NCI-H69 (cell line): ENCODE data around the gene SLC6A6.

Source experiments
- DNase-seq: peaks from one replicate; lab custom pipeline; 2025; lab: John Stamatoyannopoulos, UW

The SLC6A6 gene

GRCh38 chr3:14402304-14402811 lies at the start of gene SLC6A6:
Gene SLC6A6, plus strand, starts transcription at chr3:14402606. Its CDS starts 41,029 bp downstream, at chr3:14443635.
- DNase-seq: peak; percentile 96

- no peak for DNase-seq
Measured at GRCh38 chr3:14353502-14353901, 48.9 kb upstream of the SLC6A6 start.

GRCh38 chr3:14357463-14357862 lies 44.9 kb upstream of the SLC6A6 start:
- no peak for DNase-seq

- peak; percentile 88 for DNase-seq
Measured at GRCh38 chr3:14358426-14359211, 43.8 kb upstream of the SLC6A6 start.

GRCh38 chr3:14359348-14359747 lies 43.1 kb upstream of the SLC6A6 start:
- no peak for DNase-seq

- no peak for DNase-seq
Measured at GRCh38 chr3:14360123-14360881, 42.1 kb upstream of the SLC6A6 start.

- DNase-seq: no peak
Measured at GRCh38 chr3:14361068-14361677, 41.2 kb upstream of the SLC6A6 start.

- no peak for DNase-seq
Measured at GRCh38 chr3:14362890-14363289, 39.5 kb upstream of the SLC6A6 start.

- DNase-seq: no peak
Measured at GRCh38 chr3:14363379-14363778, 39.0 kb upstream of the SLC6A6 start.

GRCh38 chr3:14363991-14364390 lies 38.4 kb upstream of the SLC6A6 start:
- DNase-seq: no peak

- DNase-seq: no peak
Measured at GRCh38 chr3:14364580-14365292, 37.7 kb upstream of the SLC6A6 start.

- no peak for DNase-seq
Measured at GRCh38 chr3:14366248-14366647, 36.2 kb upstream of the SLC6A6 start.

GRCh38 chr3:14366915-14367823 lies 35.2 kb upstream of the SLC6A6 start:
- DNase-seq: no peak

- no peak for DNase-seq
Measured at GRCh38 chr3:14368146-14368545, 34.3 kb upstream of the SLC6A6 start.

GRCh38 chr3:14368885-14369284 lies 33.5 kb upstream of the SLC6A6 start:
- DNase-seq: no peak

GRCh38 chr3:14369675-14370669 lies 32.4 kb upstream of the SLC6A6 start:
- peak; percentile 39 for DNase-seq

GRCh38 chr3:14370720-14371572 lies 31.5 kb upstream of the SLC6A6 start:
- DNase-seq: peak; percentile 40

- DNase-seq: peak; percentile 85
Measured at GRCh38 chr3:14371573-14372474, 30.6 kb upstream of the SLC6A6 start.
